H1 (cell line): ENCODE results near the gene PLBD2.

Source experiments
- MAFK ChIP-seq: IDR thresholded peaks from 2 replicates; pipeline ENCODE4 v1.6.1; 2012; ENCODE audit warnings: low read depth, mild to moderate bottlenecking, improper control_type of control experiment, low read length
- POLR2A ChIP-seq, 2 experiments: IDR thresholded peaks; 1 replicate in 1 of 2; 2 replicates in 1 of 2; pipeline ENCODE4 v1.6.1; 2011; ENCODE audit warnings: low read depth in 2 of 2, low read length in 2 of 2, mild to moderate bottlenecking in 2 of 2; ENCODE audit errors: control extremely low read depth in 1 of 2
- RAD21 ChIP-seq, 2 experiments: IDR thresholded peaks in 1 of 2; conservative IDR thresholded peaks in 1 of 2; 2 replicates each; pipeline ENCODE4 v1.6.1; 2011; ENCODE audit warnings: low read depth in 2 of 2, low read length in 2 of 2, improper control_type of control experiment in 1 of 2, inconsistent platforms in 1 of 2, mild to moderate bottlenecking in 1 of 2, moderate library complexity in 1 of 2

DNA sequence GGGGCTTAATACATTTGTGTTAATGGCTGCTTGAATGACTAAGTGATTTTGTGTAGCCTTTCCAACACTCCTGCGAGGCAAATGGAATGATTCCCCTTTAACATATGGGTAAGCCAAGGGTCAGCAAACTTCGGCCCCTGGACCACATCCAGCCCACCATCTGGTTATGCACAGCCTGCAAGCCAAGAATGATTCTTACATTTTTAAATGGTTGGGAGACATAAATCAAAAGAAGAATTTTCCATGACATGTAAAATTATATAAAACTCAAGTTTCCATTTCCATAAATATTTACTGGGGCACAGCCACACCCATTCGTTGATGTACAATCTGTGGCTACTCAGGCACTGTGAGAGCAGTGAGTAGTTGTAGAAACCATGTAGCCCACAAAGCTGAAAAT is 32.5 kb upstream of the PLBD2 start:
- no peak for TF ChIP-seq POLR2A (IDR thresholded peaks at IDR 0.05; ENCODE audit: control extremely low read depth in 1 of 2, low read depth in 2 of 2, low read length in 2 of 2)
- no peak for TF ChIP-seq MAFK
- TF ChIP-seq RAD21 (IDR thresholded peaks at IDR 0.05 in 1 of 2, conservative IDR thresholded peaks at IDR 0.05 in 1 of 2; ENCODE audit: low read depth in 2 of 2, low read length in 2 of 2): no peak
